ENCODE results near the gene TRIM40. TPM values are rescaled to one million over a fixed set of nuclear protein-coding genes. Genes with fewer than 3 reads are reported as not detected.

TRIM40 gene
- not detected in 2 replicates for total RNA-seq

GRCh38 chr6:30135757-30136156 is at the start of gene TRIM40:
TSS of gene TRIM40 (plus strand) at chr6:30136140. CDS start at chr6:30137037, 897 bp downstream.

GRCh38 chr6:30113003-30113759 is 22.8 kb upstream of the TRIM40 start, which contains the start of gene TRIM31:
TSS of gene TRIM31 (minus strand) at chr6:30113090. CDS start at chr6:30112805, 285 bp downstream.

GRCh38 chr6:30160785-30161531 is 25.0 kb downstream of the TRIM40 start, which contains the start of gene TRIM10:
TSS of gene TRIM10 (minus strand) at chr6:30161211. CDS start at chr6:30160858, 353 bp downstream.

GRCh38 chr6:30163090-30163917 is 27.4 kb downstream of the TRIM40 start, which contains the start of gene TRIM15:
TSS of gene TRIM15 (plus strand) at chr6:30163546. CDS start at chr6:30163685, 139 bp downstream.

Small RNA genes lying within 50 kb of the gene (small RNA-seq; reads per million reads assigned to genes)
- not detected for gene RF00554

Other genes starting within 250 kb of the TRIM40 start
- 478 and 738 TPM in 2 replicates for gene HLA-A, start 193.6 kb upstream of the TRIM40 start, total RNA-seq
- gene POLR1H, start 74.9 kb upstream of the TRIM40 start, total RNA-seq: 18.3 and 21.5 TPM in 2 replicates
- 34.6 and 36.7 TPM in 2 replicates for gene PPP1R11, start 68.9 kb upstream of the TRIM40 start, total RNA-seq
- gene RNF39, start 60.4 kb upstream of the TRIM40 start, total RNA-seq: 0.16 TPM in 1 of 2 replicates, not detected in the other
- not detected in 2 replicates for gene TRIM31, start 23.1 kb upstream of the TRIM40 start, total RNA-seq
- not detected in 2 replicates for gene TRIM10, start 25.1 kb downstream of the TRIM40 start, total RNA-seq
- not detected in 2 replicates for gene TRIM15, start 27.4 kb downstream of the TRIM40 start, total RNA-seq
- 38.5 and 41.9 TPM in 2 replicates for gene TRIM26, start 77.3 kb downstream of the TRIM40 start, total RNA-seq
- 9.6 and 11.7 TPM in 2 replicates for gene TRIM39, start 190.8 kb downstream of the TRIM40 start, total RNA-seq
- 21.3 and 22.2 TPM in 2 replicates for gene RPP21, start 209.0 kb downstream of the TRIM40 start, total RNA-seq